22Rv1 (cell line): Measurements from ENCODE around the gene LRSAM1.

Experiments used
- CTCF ChIP-seq: fragments of 450-650 bp; IDR thresholded peaks from 2 replicates; pipeline ENCODE4 v1.5.1; 2017; ENCODE audit warnings: mild to moderate bottlenecking
- ZFX ChIP-seq: fragments of 450-650 bp; IDR thresholded peaks from 2 replicates; pipeline ENCODE4 v1.6.1; 2017; ENCODE audit warnings: antibody characterized with exemption, borderline replicate concordance

GRCh38 chr9:127474592-127474991, 23.3 kb downstream of the LRSAM1 start:
- TF ChIP-seq CTCF (no peak), ZFX (no peak)
